ENCODE results near the gene RNMT.
"Not testable (repeated sequence)": the region's sequence is repeated elsewhere in the genome, so short reads cannot be mapped to it uniquely, and the experiment has no call there.

The RNMT gene

GRCh38 chr18:13730481-13730880 lies 4.0 kb downstream of the RNMT start:
- in situ Hi-C loops (cut with MboI; ENCODE audit: low sequenced_read_pairs) = no loop called here

DNA sequence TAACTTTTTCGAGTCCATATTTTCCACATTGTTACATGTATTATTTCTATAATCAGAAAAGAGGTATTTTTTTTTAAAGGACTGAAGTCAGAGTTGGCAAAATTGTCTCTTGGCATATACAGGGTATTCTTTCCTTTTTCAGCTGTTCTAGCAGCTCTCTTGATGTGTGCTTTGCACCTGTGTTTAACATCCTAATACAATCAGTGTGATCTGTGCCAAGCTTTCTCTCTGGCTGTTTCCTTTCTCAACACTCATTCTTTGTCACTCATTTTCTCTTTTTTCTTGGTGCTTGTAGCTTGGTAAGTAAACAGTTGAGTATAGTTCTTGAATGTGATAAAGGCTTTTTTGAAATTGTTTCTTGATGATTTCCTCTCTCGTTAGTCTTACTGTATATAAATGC lies 9.2 kb downstream of the RNMT start:
- in situ Hi-C loops (cut with MboI; ENCODE audit: low sequenced_read_pairs) = no loop called here

GRCh38 chr18:13745696-13746095 lies 19.2 kb downstream of the RNMT start:
- in situ Hi-C loops (cut with MboI; ENCODE audit: low sequenced_read_pairs) = no loop called here

DNA sequence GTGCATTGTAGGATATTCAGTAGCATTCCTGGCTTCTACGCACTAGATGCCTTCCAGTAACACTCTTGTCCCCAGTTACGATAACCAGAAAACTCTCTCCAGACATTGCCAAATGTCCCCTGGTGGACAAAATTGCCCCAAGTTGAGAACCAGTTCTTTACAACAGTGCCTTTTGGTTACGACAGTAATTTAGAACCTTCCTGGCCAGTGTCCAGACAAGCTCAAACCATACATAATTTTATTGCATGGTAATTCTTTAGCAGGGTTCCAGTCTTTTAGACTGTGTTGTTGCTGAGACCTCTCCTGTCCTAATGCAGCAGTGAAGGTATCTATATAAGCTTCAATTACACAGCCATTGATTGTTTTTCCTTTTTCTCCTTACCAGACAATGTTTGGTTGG lies 20.2 kb downstream of the RNMT start:
- in situ Hi-C loops (cut with MboI; ENCODE audit: low sequenced_read_pairs) = no loop called here

DNA sequence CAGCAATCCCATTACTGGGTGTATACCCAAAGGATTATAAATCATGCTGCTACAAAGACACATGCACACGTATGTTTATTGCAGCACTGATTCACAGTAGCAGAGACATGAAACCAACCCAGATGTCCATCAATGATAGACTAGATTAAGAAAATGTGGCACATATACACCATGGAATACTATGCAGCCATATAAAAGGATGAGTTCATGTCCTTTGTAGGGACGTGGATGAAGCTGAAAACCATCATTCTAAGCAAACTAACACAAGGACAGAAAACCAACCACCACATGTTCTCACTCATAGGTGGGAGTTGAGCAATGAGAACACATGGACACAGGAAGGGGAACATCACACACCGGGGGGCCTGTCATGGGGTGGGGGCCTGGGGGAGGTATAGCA lies 25.1 kb downstream of the RNMT start:
- in situ Hi-C loops (cut with MboI; ENCODE audit: low sequenced_read_pairs) = not testable (repeated sequence)

DNA sequence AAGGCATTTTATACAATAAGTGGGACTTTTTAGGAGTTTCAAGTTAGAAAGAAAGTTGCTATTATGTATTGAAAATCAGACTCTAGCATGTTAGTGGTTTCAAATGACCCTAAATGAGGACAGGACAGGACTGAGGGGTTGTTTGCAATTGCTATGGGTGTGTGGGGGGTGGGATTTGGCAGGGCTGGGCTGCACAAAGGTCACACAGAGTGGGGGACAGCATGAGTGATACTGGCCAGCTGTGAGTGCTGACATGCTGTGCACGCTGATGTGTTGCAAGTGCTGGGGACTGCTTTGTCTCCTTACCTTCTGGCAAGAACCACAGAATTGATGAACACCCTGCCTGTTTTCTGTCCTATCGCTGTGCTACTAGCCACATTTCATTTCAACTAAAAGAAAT lies 29.8 kb downstream of the RNMT start:
- in situ Hi-C loops (cut with MboI; ENCODE audit: low sequenced_read_pairs) = no loop called here

- in situ Hi-C loops (cut with MboI; ENCODE audit: low sequenced_read_pairs) = no loop called here
Observed at GRCh38 chr18:13756671-13757070, 30.2 kb downstream of the RNMT start.

GRCh38 chr18:13758622-13759021 lies 32.1 kb downstream of the RNMT start:
- in situ Hi-C loops (cut with MboI; ENCODE audit: low sequenced_read_pairs) = no loop called here

DNA sequence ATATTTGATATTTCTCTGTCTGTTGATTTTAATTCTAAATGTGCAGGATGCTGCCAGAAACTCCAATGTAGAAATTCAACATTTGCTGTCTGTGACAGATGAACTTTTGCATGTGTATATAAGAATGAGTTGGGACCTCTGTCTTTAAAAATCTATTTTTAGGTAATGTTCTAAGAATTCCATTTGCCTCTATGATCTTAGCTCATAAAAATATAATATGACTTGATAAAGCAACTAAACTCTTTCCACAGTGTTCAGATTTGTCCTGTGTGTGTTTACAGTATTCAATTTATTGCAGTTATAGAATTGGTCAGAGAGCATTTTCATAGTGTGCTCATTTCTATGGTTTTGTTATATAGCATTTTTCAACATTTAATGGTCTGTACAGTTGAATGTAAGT lies 33.6 kb downstream of the RNMT start:
- in situ Hi-C loops (cut with MboI; ENCODE audit: low sequenced_read_pairs) = no loop called here

DNA sequence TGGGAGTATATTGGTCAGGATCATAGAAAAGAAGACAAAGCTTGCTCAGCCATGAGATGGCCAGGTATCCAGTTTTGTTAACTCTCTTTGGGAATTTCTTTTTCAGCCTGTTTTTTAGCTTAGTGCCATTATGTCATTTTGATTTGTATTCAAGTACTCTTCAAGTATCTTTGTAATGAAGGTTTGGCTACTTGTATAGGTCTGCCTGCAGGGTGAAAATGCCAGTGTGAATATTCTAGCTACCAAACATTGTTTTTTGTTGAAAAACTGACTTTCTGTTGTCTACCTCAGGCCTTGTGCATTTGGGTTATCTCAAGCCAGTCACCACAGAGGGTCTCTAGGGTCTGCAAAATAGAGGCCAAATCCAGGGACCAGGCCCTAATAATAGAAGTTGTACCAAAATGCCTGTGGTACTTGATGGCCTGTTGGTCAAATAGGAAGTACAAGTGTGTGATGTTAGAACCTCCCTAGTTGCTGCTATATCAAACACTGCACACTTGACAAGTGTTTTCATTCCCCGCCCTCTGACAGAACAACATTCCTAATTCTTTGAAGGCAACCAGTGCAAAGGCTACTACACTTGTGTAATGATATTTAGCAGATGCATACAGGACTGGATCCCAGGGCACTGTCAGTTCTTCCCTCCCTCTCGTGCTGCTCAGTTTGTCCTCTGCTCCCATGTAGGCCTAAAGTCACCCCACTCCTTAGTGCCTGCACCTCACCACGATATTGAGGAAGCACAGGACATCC lies 36.4 kb downstream of the RNMT start:
- in situ Hi-C loops (cut with MboI; ENCODE audit: low sequenced_read_pairs) = no loop called here

- in situ Hi-C loops (cut with MboI; ENCODE audit: low sequenced_read_pairs) = no loop called here
Observed at GRCh38 chr18:13775058-13775457, 48.6 kb downstream of the RNMT start.

DNA sequence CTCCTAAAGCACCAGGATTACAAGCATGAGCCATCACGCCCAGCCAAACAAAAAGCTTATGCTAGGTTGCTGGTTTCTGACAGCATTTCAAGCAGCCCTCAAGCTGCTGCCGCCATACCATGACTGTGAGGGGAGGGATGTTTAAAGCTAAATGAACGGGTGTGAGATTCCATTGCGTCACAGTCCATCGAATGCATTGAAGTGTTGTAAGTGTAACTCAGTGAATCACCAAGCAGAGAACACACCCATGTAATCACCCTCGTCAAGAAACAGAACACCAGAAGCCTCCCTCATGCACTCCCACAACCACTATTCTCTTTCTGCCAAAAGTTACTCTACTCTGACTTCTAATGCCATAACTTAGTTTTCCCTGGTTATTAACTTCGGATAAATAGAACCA lies 64.7 kb downstream of the RNMT start:
- in situ Hi-C loops (cut with MboI; ENCODE audit: low sequenced_read_pairs) = no loop called here

DNA sequence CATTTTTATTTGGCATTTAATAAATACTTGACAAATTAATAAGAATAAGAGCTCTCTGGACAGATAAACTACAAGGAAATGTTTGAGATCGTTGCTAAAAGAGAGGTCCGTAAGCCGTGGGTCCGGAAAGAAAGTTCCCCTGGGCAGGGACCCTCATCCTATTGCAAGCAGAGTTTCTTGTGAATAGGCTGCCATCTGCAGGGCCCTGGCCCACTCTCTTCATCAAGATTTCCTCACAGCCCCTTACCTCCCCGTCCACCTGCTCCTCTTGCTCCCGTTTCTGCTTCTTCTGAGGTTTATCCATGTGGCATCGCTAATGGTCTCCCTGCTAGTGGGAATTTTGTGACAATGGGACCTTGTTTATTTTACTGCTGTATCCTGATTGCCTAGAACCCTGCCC lies 67.3 kb downstream of the RNMT start:
- in situ Hi-C loops (cut with MboI; ENCODE audit: low sequenced_read_pairs) = no loop called here

GRCh38 chr18:13796515-13796914 lies 70.0 kb downstream of the RNMT start:
- in situ Hi-C loops (cut with MboI; ENCODE audit: low sequenced_read_pairs) = no loop called here

GRCh38 chr18:13797157-13797611 lies 70.7 kb downstream of the RNMT start:
- in situ Hi-C loops (cut with MboI; ENCODE audit: low sequenced_read_pairs) = no loop called here

DNA sequence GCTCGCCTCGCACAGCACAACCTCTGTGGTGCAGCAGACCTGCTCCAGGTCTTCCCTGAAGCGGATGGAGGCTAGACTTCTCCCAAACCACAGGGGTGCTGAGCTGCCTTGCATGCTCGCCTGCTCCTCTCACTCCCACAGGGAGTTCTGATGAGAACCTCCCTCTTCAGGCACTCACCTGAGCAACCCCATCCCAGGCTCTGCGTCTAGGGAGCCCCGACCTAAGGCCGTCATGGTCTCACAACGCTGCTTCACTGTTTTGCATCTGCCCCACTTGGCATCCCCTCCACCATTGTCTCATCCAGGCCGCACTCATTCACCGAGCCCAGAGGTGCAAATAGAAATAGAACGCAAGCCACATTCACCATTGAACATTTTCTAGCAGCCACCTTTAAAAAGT lies 72.9 kb downstream of the RNMT start:
- in situ Hi-C loops (cut with MboI; ENCODE audit: low sequenced_read_pairs) = no loop called here

GRCh38 chr18:13800505-13801259 lies 74.2 kb downstream of the RNMT start:
- in situ Hi-C loops (cut with MboI; ENCODE audit: low sequenced_read_pairs) = no loop called here

GRCh38 chr18:13801260-13801601 lies 74.8 kb downstream of the RNMT start:
- in situ Hi-C loops (cut with MboI; ENCODE audit: low sequenced_read_pairs) = no loop called here

DNA sequence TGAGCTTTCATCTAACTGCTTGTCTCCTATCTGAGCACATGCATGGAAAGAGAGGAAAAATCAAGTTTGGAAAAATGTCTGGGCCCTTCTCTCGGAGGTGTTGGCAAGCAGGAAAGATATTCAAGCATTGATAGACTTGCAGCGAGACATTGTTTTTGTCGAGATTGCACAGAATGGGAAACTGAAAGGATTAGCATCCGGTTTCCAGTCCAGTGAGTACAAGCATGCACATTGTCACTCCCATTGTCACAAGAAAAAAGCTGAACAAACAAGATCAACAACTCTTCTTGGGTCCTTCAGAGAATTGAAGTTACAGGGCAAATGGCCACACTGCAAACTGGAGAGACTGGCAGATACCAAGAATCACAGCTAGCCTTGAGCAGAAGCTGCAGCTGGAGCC lies 77.8 kb downstream of the RNMT start:
- in situ Hi-C loops (cut with MboI; ENCODE audit: low sequenced_read_pairs) = no loop called here

DNA sequence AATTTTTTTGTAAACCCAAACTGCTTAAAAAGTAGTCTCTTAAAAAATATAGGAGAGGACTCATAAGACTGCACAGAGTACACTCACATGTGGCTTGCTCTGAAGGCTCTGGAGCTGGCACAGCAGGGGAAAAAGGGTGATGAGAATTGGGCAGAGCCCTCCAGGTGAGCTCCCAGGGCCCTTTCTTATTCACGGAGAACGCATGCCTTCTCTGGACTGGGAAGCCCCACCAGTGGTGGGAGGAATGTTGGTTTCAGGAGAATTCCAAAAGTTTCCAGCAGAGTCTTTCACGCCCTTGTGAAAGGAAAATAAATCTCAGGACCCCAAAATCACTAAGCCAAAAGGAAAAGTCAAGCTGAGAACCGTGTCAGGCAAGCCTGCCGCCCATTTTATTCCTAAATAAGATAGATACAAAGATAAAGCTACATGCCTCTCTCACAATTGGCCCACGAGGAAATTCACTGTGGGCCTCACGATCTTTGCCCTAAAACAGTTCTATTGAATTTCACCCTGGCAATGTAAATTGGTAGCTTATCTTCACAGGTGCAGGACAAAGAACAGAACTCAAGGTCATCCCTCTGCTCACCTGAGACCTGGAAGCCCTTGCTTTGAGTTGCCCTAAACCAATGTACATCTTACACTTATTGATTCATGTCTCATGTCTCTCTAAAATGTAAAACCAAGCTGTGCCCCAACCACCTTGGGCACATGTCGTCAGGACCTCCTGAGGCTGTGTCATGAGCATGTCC lies 82.0 kb downstream of the RNMT start:
- in situ Hi-C loops (cut with MboI; ENCODE audit: low sequenced_read_pairs) = no loop called here

DNA sequence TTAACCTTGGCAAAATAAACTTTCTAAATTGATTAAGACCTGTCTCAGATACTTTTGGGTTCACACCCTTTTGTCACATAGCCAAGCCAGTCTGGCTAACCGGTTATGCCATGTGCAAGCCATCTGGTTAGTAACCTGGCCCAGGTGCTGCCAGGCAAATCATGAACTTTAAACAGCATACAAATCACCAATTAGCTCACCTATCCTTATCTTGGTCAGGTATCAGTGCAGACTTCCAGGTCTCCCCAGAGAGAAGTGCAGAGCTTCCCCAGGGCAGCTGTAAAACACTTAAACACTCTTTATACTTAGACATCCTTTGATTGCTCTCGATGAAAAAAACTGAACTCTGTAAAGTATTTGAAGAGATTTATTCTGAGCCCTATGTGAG lies 82.6 kb downstream of the RNMT start:
- in situ Hi-C loops (cut with MboI; ENCODE audit: low sequenced_read_pairs) = no loop called here
